CD4-positive, alpha-beta T cell treated with Interferon gamma for 1 hour (primary cell): ENCODE results near the gene RHOXF1.
"Not testable (repeated sequence)": the region's sequence is repeated elsewhere in the genome, so short reads cannot be mapped to it uniquely, and the experiment has no call there.

ENCODE experiments used
- DNase-seq: peaks from one replicate; pipeline ENCODE4 v3.0.0-alpha.2; 2020

Gene RHOXF1

DNA sequence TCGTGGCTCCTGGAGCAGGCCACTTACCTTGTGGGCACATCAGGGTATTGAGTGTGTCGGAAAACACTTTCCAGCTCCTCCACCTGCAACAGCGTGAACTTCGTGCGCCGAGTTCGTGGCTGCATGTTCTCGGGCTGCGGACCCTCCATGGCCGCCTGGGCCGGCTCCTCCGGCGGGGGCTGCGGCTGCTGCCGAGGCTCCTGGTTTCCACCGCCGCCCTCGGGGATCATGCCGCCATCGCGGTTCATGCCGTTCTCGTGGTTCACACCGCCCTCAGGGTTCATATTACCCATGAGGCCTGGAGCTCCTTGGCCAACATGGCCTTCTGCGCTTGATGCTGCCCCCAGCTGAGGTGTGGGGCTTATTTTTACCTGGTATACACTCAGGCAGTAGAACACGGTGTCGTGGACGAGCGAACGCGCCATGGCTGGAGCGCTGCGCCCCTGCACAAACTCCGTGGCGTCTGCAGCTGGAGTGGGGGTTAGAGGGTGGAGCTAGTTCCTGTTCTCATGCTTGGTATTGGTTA is at the start of gene RHOXF1:
Gene RHOXF1 (minus strand): TSS at position 476 of the 526 bp plus-strand sequence. CDS start 51 bp downstream, at position 425.
- no peak for DNase-seq

DNA sequence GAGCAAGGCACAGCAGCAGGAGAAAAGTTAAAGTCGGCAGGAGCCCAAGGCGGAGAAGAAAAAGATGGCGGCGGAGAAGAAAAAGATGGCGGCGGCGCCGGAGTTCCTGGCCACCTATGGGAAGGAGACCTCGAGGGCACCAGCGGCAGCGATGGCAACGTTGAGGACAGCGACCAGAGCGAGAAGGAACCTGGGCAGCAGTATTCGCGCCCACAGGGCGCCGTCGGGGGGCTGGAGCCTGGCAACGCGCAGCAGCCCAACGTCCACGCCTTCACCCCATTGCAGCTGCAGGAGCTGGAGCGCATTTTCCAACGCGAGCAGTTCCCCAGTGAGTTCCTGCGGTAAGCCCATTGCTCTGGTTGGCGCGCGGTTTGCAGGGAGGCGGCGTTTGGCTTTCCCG is 43.4 kb upstream of the RHOXF1 start:
- DNase-seq: not testable (repeated sequence)

DNA sequence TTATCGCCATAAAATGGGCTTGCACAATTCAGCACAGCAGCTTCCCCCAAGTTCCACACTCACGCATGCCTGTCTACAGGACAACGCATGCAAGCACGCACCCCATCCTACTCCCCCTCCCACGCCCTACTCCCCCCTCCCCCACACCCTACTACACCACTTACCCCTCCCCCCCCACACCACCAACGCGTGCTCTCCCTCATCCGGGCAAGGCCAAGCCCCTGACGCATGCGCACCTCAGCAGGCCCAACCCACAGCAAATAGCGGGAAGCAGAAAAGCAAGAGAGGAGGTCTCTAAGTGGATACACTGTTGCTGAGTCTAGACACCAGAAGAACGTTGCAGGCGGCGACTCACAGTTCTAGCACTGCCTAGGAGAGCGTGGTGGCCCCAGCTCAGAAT is 42.6 kb upstream of the RHOXF1 start, which contains the start of gene RHOXF2:
Gene RHOXF2 (plus strand): TSS at position 301 of the 400 bp plus-strand sequence. CDS start 138 bp downstream, outside the sequence.
- not testable (repeated sequence) for DNase-seq

DNA sequence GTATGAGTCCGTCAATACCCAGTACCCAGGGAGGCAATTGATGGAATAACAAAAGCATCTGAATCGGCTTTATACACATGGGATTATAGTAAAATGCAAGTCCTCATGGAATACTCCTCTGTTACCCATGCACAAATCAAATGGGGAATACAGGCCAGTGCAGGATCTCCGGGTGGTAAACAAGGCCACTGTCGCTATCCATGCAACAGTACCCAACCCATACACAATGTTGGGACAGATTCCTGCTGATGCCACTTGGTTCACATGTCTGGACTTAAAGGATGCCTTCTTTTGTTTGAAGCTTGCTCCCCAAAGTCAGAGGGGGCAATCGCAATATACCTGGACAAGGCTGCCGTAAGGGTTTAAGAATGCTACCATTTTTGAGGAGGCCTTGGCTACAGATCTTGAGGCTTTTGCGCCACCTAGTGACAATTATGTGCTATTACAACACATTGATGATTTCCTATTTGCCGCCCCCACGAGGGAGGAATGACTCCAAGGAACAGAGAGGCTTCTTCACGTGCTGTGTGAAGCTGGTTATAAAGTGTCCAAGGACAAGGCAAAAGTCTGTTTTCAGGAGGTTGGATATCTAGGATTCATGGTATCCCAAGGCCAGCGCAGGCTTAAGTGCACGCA is 34.5 kb upstream of the RHOXF1 start:
- not testable (repeated sequence) for DNase-seq

- no peak for DNase-seq
These were observed 31.8 kb upstream of the RHOXF1 start for GRCh38 chrX:120147537-120147936.

DNA sequence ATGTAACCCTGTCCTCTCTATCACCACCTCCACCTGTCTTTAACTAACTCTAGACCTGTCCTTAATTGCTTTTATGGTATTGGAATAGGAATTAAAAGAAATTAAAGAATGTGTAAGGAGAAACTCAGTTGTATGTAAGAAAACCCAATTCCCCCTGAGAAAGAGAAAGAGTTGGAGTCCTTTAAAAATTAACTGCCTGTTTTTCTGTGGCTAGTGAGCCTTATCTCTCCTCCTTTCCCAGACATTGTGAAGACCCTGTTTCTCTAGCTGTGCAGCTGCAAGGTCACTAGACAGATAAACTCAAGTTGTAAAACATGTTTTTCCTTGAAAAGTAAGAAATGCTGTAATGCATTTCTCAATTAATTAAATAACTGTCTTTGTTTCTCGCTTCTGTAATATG is 30.6 kb upstream of the RHOXF1 start:
- DNase-seq: not testable (repeated sequence)

- DNase-seq: no peak
These were observed 29.7 kb upstream of the RHOXF1 start for GRCh38 chrX:120145295-120145925.

DNA sequence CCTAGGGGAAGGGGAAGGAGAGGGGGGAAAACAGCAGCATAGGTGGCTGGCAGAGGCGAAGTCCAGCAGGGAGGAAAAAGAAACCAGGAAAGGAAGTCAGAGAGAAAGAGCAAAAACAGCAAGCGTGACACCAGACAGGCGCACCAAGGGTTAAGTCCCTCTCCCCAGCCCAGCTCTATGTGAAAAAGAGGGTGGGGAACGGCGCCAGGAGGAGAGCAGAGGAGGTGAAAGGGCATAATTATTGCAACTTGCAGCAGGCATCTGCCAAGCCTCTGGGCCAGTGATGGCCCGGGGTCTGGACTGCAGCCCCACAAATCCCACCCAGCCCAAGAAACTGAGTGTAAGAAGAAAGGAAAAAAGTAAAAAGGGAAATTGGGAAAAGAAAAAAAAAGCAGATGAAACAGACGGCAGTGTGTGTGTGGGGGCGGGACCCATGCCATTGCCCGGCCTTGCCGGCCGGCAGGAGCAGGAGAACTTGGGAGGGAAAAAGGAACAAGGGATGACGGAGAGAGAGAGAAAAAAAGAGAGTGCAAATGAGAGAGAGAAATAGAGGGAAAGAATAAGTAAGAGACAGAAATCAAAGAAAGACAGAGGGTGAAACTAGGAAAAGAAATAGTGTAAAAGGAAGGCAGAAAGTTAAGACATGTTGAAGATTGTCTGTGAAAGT is 28.6 kb upstream of the RHOXF1 start:
- DNase-seq: no peak

GRCh38 chrX:120140293-120140981 is 24.7 kb upstream of the RHOXF1 start:
- DNase-seq: no peak

GRCh38 chrX:120137439-120137838 is 21.7 kb upstream of the RHOXF1 start:
- DNase-seq: no peak

- no peak for DNase-seq
These were observed 21.1 kb upstream of the RHOXF1 start for GRCh38 chrX:120136840-120137239.

GRCh38 chrX:120136128-120136527 is 20.4 kb upstream of the RHOXF1 start:
- no peak for DNase-seq

DNA sequence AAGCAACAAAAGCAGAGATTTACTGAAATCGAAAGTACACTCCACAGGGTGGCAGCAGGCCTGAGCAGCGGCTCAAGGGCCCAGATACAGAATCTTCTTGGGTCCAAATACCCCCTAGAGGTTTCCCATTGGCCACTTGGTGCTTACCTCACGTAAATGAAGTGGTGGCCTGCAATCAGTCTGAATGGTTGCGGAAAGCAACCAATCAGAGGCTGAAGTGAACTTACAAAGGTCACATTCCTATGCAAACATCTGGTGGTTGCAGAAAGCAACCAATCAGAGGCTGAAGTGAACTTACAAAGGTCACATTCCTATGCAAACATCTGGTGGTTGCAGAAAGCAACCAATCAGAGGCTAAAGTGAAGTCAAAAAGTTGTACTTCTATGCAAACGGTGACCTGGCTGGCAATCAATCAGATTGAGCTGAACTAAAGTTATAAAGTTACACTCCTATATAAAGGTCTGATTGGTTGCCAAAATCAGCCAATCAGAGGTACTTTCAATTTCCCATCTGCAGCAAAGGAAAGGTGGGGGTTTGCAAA is 12.7 kb upstream of the RHOXF1 start:
- DNase-seq: not testable (repeated sequence)

DNA sequence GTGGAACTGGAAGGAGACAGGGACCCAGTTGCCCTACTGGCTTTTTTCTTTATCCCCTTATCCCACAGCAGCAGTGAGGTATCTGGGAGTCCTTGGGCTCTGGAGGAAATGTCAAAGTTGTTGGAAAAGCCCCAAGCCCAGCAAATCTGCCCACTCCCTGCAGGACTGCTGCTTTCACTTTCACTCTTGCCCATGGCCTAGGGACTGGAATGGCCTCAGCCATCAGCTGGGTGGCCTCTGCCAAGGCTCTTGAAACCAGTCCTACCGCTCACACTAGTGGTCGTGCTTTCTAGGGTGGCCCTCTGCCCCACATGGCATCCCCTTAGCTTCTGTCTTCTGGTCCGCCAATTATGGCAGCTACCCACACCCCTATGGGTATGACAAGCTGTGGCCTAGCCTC is 9.7 kb upstream of the RHOXF1 start:
- DNase-seq: no peak

GRCh38 chrX:120120223-120120622 is 4.5 kb upstream of the RHOXF1 start:
- no peak for DNase-seq

GRCh38 chrX:120111611-120112010 is 4.1 kb downstream of the RHOXF1 start:
- no peak for DNase-seq

- DNase-seq: no peak
These were observed 6.3 kb downstream of the RHOXF1 start for GRCh38 chrX:120109378-120109777.

- not testable (repeated sequence) for DNase-seq
These were observed 11.0 kb downstream of the RHOXF1 start for GRCh38 chrX:120104707-120105106.

- DNase-seq: not testable (repeated sequence)
These were observed 14.7 kb downstream of the RHOXF1 start for GRCh38 chrX:120101057-120101456.

GRCh38 chrX:120090208-120090607 is 25.5 kb downstream of the RHOXF1 start:
- no peak for DNase-seq

- DNase-seq: no peak
These were observed 28.3 kb downstream of the RHOXF1 start for GRCh38 chrX:120087289-120088017.

DNA sequence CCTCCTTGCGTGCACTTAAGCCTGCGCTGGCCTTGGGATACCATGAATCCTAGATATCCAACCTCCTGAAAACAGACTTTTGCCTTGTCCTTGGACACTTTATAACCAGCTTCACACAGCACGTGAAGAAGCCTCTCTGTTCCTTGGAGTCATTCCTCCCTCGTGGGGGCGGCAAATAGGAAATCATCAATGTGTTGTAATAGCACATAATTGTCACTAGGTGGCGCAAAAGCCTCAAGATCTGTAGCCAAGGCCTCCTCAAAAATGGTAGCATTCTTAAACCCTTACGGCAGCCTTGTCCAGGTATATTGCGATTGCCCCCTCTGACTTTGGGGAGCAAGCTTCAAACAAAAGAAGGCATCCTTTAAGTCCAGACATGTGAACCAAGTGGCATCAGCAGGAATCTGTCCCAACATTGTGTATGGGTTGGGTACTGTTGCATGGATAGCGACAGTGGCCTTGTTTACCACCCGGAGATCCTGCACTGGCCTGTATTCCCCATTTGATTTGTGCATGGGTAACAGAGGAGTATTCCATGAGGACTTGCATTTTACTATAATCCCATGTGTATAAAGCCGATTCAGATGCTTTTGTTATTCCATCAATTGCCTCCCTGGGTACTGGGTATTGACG is 30.0 kb downstream of the RHOXF1 start:
- DNase-seq: not testable (repeated sequence)
